ENCODE measurements around the gene ADGRG2. TPM values are rescaled to one million over a fixed set of nuclear protein-coding genes. Genes with fewer than 3 reads are reported as not detected.

ADGRG2 gene
- total RNA-seq, 1 donor from 2014 or later = 7.1 TPM

DNA sequence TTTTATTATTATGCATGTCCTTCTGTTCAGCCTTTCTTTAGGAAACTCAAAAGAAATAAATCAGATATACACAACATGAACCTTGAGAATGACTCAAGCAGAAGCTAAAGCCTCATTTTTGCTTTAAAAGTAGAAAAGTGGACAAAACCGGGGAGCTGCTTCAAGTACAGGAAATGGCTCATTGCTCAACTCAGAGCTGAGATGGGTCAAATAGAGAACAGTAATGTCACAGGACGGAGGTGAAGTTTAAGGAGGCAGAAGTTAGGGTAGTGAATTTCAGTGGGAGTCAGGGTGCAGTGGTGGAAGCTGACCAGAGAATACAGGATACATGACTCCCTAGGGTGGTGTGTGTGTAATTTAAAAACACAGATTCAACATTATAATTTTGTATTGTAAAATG is 160.6 kb downstream of the ADGRG2 start:
- no peak for DNase-seq (ENCODE audit: low spot score)

DNA sequence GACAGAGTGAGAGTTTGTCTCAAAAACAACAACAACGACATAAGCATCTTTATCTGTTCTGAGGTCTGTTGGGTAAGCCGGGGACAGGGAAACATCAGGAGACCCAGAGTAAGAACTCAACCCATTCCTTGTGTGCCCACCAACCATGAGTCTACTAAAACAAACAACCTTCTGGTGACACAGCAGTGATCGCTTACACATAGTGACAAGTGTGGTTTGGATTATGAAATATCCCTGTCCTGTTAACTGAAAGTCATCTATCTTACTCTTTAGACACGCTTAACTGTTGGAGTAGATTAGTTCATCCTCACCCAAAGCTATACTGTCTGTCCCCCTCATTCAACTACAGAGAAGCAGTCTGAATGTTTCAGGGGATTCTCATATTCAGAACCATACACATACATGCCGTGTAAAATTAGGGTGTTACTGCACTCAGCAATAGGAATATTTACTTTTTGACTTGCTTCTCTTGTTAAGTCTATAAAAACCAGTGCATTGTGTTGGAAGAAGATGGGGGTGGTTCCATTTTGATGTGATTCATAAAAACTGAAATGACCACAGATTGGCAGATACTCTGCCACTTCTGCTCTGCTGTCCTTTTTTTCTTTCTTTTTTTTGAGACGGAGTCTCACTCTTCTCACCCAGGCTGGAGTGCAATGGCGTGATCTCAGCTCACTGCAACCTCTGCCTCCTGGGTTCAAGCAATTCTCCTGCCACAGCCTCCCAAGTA is 165.8 kb downstream of the ADGRG2 start:
- no peak for DNase-seq (ENCODE audit: low spot score)

DNA sequence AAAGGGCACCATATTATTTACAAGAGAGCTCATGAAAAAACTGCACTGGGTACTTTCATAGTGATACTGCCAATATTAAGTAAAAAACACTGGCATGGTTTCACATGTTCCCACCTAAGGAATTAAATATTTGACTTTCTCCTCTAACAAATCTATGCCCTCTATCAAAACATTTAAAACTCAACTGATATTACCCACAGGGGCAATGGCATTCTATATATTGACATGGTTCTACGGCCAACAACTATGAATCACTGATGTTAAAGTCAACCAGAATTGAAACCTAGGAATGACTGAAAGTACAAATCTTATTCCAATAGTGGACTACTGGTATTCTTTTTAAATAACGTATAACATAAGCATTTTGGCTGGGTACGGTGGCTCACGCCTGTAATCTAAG is 166.6 kb downstream of the ADGRG2 start:
- no peak for DNase-seq (ENCODE audit: low spot score)

DNA sequence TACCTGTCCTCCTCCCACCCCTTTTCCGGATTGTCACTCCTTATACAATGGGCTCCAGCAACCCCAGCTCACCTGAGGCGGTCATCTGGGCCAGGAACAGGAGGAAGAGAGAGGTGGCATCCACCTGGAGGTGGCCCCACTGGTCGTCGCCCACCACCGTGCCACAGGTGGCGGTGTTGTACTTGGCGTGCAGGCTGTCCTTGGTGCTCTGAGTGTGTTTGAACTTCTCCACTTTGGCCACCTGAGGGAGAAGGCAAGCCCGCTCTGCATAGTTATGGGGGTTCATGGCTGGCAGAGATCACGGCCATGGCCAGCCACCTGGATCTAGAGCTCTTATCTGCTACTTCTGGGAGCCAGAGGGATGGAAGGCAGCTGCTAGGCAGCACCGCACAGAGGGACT is 171.2 kb downstream of the ADGRG2 start:
- no peak for DNase-seq (ENCODE audit: low spot score)

DNA sequence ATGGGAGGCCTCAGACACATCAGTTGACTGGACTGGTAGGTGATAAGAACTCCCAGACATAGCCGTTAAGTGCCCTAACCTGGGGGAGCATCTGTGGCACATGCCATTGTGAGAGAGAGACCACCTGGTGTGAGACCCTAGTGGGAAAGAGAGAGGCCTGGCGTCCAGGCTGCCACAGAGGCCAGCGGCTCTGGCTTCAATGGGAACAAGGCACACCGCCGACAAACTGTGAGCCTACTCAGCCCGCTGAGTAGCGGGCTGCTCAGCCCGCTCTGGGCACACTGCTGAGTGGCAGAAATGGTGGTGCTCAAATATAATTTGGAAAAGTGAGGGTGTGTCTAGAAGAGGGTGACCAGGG is 172.3 kb downstream of the ADGRG2 start:
- no peak for DNase-seq (ENCODE audit: low spot score)

DNA sequence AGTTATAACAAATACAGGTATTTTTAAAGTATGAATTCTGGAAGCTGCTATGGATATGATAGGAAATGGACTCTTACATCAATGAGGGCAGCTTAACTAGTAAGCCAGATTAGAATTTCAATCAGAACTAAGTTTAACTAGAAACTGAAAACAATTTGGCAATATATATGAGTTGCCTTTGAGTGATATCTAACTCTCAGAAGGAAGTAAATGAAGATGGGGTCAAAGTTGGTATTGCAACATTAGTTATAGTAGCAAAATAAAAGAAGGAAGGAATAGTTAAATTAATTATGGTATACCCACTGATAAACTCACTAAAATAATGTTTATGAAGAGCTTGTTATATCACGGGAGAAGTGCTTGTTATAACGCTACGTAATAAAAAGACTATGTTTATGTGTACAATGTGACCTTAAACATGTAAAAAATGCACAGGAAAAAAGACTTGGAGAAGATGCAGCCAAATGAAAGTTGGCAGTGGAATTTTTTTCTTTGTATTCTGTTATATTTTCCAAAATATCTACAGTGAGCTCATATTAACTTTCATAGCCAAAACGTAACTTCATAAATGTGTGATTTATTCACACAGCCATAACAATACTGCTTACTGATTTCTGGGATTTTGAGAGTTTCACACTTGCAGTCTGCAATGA is 172.9 kb downstream of the ADGRG2 start:
- DNase-seq (ENCODE audit: low spot score) = no peak

DNA sequence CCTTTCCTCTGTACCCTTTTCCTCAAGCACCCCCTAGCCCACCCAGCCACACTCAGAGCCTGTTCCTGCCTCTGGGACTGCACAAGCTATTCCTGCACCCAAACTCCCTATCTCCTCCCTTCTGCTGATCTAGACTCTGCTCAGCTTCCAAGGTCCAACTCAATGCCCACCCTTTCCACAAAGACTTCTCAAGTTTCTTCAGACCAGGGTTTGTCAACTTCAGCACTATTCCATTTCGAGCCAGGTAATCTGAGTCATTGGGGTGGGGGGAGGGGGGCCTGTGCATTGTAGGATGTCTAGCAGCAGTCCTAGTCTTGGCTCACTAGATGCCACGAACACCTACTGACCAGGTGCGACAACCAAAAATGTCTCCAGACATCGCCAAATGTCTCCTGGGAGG is 175.7 kb downstream of the ADGRG2 start:
- DNase-seq (ENCODE audit: low spot score) = no peak

DNA sequence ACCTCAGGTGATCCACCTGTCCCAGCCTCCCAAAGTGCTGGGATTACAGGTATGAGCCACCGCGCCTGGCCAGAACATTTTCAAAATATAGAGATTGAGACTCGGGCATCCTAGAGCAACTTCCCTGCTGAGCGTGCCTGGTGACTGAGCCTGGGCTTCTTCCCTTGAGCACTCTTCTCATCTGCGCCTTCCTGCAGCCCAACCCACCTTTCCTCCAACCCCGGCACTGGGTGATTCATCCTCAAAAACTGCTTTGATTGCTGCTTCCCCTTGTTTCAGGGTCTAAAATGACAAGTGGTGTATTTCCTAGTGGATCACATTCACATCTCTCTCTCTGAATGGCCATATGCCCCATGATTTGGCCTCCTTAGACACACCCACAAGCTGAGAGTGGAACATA is 176.1 kb downstream of the ADGRG2 start:
- DNase-seq (ENCODE audit: low spot score) = no peak

DNA sequence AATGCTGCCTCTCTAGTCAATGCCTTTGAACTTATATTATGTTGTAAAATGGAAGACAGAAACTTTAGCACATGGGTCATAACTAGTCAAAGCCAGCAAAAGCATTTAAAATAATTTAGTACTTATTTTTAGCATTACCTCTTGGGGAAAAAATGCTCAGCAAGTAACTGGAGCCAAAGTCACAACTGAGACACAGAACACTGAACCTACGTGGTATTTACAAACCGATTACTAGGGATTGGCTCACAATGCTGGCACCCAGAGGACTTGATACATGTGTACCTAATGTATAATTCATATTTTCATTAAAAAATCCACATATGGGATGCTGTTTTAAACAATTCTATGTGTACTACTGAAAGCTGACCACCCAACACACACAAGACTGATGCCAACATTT is 176.8 kb downstream of the ADGRG2 start:
- DNase-seq (ENCODE audit: low spot score) = no peak

DNA sequence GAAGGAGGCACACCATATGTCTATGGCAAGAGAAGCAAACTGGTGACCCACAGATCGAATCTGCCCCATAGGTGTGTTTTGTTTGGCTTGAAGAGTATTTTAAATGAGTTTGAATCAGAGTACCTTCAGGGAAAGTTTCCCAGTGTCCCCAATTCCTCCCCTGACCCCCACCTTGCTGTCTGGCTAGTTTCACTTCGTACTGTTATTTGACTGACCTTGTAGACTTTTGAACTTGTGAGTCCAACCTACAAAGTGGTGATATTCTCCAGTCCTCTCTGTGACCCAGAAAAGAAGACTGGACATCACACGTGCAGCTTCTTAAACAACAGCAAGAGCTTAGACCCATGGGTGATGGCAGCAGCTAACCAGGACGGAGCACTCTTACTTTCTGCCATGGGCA is 177.8 kb downstream of the ADGRG2 start:
- DNase-seq (ENCODE audit: low spot score) = no peak

DNA sequence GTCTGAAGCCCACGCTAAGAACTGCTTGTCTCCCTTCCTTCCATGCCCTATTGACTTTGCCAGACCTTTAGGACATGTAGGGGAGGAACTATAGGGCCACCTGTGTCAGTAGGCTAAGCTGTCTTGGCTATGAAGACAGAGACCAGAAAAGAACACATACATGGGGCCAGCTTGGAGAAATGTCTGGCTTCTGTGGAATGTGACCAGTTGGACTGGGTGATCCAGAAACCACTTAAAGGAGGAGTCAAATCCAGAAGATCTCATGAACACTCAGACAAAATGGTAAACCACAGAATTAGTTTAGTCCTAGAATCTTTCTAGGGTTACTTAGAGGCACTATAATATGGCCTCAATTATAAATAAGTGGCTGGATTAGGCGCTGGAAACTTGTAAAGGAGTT is 180.4 kb downstream of the ADGRG2 start:
- no peak for DNase-seq (ENCODE audit: low spot score)

Other genes starting within 250 kb of the ADGRG2 start
- 22.4 TPM for gene PHKA2, start 138.4 kb downstream of the ADGRG2 start, total RNA-seq
- 177 TPM for gene PDHA1, start 221.5 kb upstream of the ADGRG2 start, total RNA-seq